SK-N-SH (cell line): Measurements from ENCODE around the gene RNF227.

ENCODE experiments used
- MAX ChIP-seq: IDR thresholded peaks from 2 replicates; pipeline ENCODE4 v1.4.0; 2012; ENCODE audit warnings: low read depth
- SMC3 ChIP-seq: IDR thresholded peaks from 2 replicates; pipeline ENCODE4 v1.6.1; 2012; ENCODE audit warnings: low read depth, low read length, improper control_type of control experiment

- TF ChIP-seq SMC3 (no peak), MAX (no peak)
These were observed 48.2 kb downstream of the RNF227 start for GRCh38 chr17:7867881-7868329.
